Liver (tissue), 9 donors: Measurements from ENCODE around the gene DLGAP4. TPM values are rescaled to one million over a fixed set of nuclear protein-coding genes. Genes with fewer than 3 reads are reported as not detected.

Source experiments
- DNase-seq: peaks from one replicate; pipeline ENCODE4 v3.0.0-alpha.2; 2017; ENCODE audit warnings: low spot score
- H3K27ac ChIP-seq, 2 donors: one replicate each; pipeline ENCODE4 v1.7.0; 2013; ENCODE audit warnings: inconsistent platforms in 2 of 2, low read length in 2 of 2, control low read depth in 1 of 2, low read depth in 1 of 2, mild to moderate bottlenecking in 1 of 2
- H3K27me3 ChIP-seq, 4 donors: one replicate each; pipeline versions ENCODE4 v1.6.1 to v1.7.0; 2013; ENCODE audit warnings: low read length in 3 of 4, inconsistent platforms in 1 of 4, mild to moderate bottlenecking in 1 of 4, moderate library complexity in 1 of 4; ENCODE audit not compliant: control insufficient read depth in 4 of 4, insufficient read depth in 4 of 4
- H3K36me3 ChIP-seq, 4 donors: one replicate each; pipeline versions ENCODE4 v1.6.1 to v1.7.0; 2013; ENCODE audit warnings: low read length in 3 of 4, mild to moderate bottlenecking in 3 of 4, low read depth in 1 of 4, moderate library complexity in 1 of 4; ENCODE audit not compliant: control insufficient read depth in 4 of 4, insufficient read depth in 3 of 4
- H3K4me1 ChIP-seq, 4 donors: one replicate each; pipeline versions ENCODE4 v1.6.1 to v1.7.0; 2013; ENCODE audit warnings: low read length in 3 of 4, mild to moderate bottlenecking in 3 of 4, moderate library complexity in 1 of 4; ENCODE audit not compliant: control insufficient read depth in 4 of 4, insufficient read depth in 4 of 4
- H3K4me3 ChIP-seq, 3 donors: one replicate each; pipeline versions ENCODE4 v1.6.1 to v1.7.0; 2013; ENCODE audit warnings: low read length in 3 of 3, control low read depth in 1 of 3, low read depth in 1 of 3, mild to moderate bottlenecking in 1 of 3
- H3K9ac ChIP-seq, 2 donors: one replicate each; pipeline ENCODE4 v1.7.0; 2013; ENCODE audit warnings: low read length in 2 of 2, mild to moderate bottlenecking in 2 of 2, moderate library complexity in 2 of 2, control low read depth in 1 of 2, low read depth in 1 of 2
- H3K9me3 ChIP-seq, 4 donors: one replicate each; pipeline versions ENCODE4 v1.6.1 to v1.7.0; 2013; ENCODE audit warnings: low read length in 3 of 4; ENCODE audit not compliant: control insufficient read depth in 4 of 4
- FOXA1 ChIP-seq: IDR thresholded peaks from 2 replicates; pipeline ENCODE4 v1.6.1; 2016; ENCODE audit warnings: antibody characterized with exemption
- FOXA2 ChIP-seq: IDR thresholded peaks from 2 replicates; pipeline ENCODE4 v1.6.1; 2016; ENCODE audit warnings: antibody characterized with exemption
- GABPA ChIP-seq, 2 donors: IDR thresholded peaks in 1 of 2; conservative IDR thresholded peaks in 1 of 2; 2 replicates each; pipeline ENCODE4 v1.6.1; 2016; ENCODE audit warnings: antibody characterized with exemption in 2 of 2, mild to moderate bottlenecking in 1 of 2, moderate library complexity in 1 of 2
- HNF4A ChIP-seq, 2 donors: conservative IDR thresholded peaks; 2 replicates each; pipeline ENCODE4 v1.6.1; 2016; ENCODE audit warnings: antibody characterized with exemption in 2 of 2, mild to moderate bottlenecking in 2 of 2
- JUND ChIP-seq, 2 donors: IDR thresholded peaks; 2 replicates each; pipeline ENCODE4 v1.6.1; 2016; ENCODE audit warnings: antibody characterized with exemption in 2 of 2
- MAX ChIP-seq: IDR thresholded peaks from 2 replicates; pipeline ENCODE4 v1.6.1; 2016; ENCODE audit warnings: antibody characterized with exemption
- NR2F2 ChIP-seq: IDR thresholded peaks from 2 replicates; pipeline ENCODE4 v1.6.1; 2016; ENCODE audit warnings: antibody characterized with exemption
- RAD21 ChIP-seq, 2 donors: IDR thresholded peaks; 2 replicates each; pipeline ENCODE4 v1.6.1; 2016; ENCODE audit warnings: antibody characterized with exemption in 2 of 2, mild to moderate bottlenecking in 2 of 2
- SP1 ChIP-seq: IDR thresholded peaks from 2 replicates; pipeline ENCODE4 v1.6.1; 2018; ENCODE audit warnings: antibody characterized with exemption, mild to moderate bottlenecking
- TAF1 ChIP-seq: conservative IDR thresholded peaks from 2 replicates; pipeline ENCODE4 v1.6.1; 2016; ENCODE audit warnings: antibody characterized with exemption, mild to moderate bottlenecking
- ZBTB33 ChIP-seq: IDR thresholded peaks from 2 replicates; pipeline ENCODE4 v1.6.1; 2016; ENCODE audit warnings: antibody characterized with exemption
- WGBS: extraction: QIAGEN DNeasy Blood & Tissue Kit; methylation state at CpG from one replicate; pipeline ENCODE4 v1.1.7; 2013; 5-methylcytosine and 5-hydroxymethylcytosine counted together
- polyA plus RNA-seq, 2 donors: library from polyadenylated mRNA; stranded (reverse) in 1 of 2; unstranded in 1 of 2; fragments of 200-250 nt in 1 of 2; fragments of >200 nt in 1 of 2; fragmentation: Nextera tagmentation in 1 of 2; extraction: Ambion mirVana in 1 of 2; gene quantifications; one replicate each; pipeline versions ENCODE4 v1.2.1 to v1.2.3, GENCODE V29; 2013 to 2015
- total RNA-seq, 2 donors: library from RNA; depleted of rRNA; stranded (reverse); fragments of >200 nt; gene quantifications; one replicate each; pipeline ENCODE4 v1.2.3, GENCODE V29; 2014
- TF ChIP-seq, protein P1 (sequence below): fragments of 150-350 bp; IDR thresholded peaks from 2 replicates; pipeline ENCODE4 v1.5.1; 2017; ENCODE audit warnings: improper control_type of control experiment, low read depth, low read length; ENCODE audit not compliant: missing input control
- donor health status: healthy.
- donor health status: healthy.
- donor health status: healthy.
- donor health status: healthy.
- donor health status: healthy.

DLGAP4 gene
- total and polyA plus RNA-seq, 4 donors, result 2.9 to 18.7 (median 11.2) TPM

DNA sequence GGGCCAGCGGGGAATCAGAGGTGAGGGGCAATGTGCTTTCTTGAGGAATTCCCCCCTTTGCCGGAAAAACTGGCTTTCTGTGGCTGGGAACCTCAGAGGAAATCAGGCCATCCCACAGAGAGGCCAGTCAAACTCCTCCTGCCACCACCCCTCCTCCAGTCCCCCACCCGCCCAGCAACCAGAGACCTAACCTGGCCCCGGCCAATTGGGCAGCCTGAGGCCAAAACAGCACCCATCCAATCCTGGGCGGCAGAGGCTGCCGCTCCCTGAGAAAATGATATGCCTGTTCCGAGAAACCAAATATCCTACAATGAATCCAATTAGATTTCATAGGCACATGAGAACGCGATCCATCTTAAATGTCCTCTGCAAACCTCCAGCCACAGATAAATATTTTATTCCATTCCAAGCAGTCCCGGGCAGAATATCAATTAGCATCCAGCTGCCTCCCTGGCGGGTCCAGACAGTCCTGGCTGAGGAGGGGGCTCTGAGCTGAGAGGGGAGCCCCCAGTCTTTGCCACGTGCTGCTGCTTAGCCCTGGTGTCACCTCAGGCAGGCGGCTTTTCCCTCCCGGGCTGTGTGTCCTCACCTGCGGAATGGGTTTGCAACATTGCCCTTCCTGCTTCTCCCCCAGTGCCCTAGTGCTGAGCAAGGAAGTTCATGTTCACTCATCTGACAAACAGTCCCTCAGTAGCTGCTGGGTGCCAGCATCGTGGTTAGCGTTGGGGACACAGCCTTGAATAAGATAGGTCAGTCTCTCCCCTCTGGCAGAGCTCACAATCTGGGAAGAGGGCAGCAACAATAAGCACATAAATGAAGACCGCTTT, 95.0 kb downstream of the DLGAP4 start:
- Histone ChIP-seq H3K4me1 (no peaks in the 10 kb centered on the region), H3K9ac (no peak overlapping the region), H3K27me3 (peaks cover 0 to 3% (median 0%) of the 10 kb centered on the region in 4 donors), H3K4me3 (no peak overlapping the region), H3K27ac (no peak overlapping the region), H3K9me3 (peaks cover 0 to 3% (median 0%) of the 10 kb centered on the region in 4 donors), H3K36me3 (no peaks in the 10 kb centered on the region)
- DNase-seq, result no peak
- WGBS, result 52% methylated on average over 18 of the region's 18 CpGs
- no peak for TF ChIP-seq JUND (IDR thresholded peaks at IDR 0.05)

DNA sequence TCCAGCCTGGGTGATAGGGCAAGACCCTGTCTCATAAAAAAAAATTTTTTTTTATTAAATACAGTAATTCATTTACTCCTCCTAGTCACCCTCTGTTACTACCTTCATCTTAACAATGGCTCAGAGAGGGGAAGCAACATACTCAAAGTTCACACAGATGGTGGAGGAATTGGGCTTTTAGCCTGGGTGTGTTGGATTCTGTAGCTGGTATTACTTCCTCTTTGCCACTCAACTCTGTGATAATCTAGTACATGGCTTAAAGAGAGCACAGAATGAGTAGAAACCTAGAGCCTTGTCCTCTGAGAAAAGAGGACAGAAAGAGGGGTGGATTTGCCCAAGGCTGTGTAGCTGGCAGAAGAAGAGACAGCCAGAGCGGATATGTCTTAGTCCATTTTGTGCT, 96.6 kb downstream of the DLGAP4 start:
- Histone ChIP-seq H3K4me1 (no peaks in the 10 kb centered on the region), H3K27ac (no peak overlapping the region), H3K27me3 (peaks cover 0 to 3% (median 0%) of the 10 kb centered on the region in 4 donors), H3K9ac (no peak overlapping the region), H3K36me3 (no peaks in the 10 kb centered on the region), H3K9me3 (peaks cover 0 to 3% (median 0%) of the 10 kb centered on the region in 4 donors), H3K4me3 (no peak overlapping the region)
- no peak for DNase-seq
- 93% methylated on average over 1 of the region's 1 CpG for WGBS
- TF ChIP-seq, protein P1, sequence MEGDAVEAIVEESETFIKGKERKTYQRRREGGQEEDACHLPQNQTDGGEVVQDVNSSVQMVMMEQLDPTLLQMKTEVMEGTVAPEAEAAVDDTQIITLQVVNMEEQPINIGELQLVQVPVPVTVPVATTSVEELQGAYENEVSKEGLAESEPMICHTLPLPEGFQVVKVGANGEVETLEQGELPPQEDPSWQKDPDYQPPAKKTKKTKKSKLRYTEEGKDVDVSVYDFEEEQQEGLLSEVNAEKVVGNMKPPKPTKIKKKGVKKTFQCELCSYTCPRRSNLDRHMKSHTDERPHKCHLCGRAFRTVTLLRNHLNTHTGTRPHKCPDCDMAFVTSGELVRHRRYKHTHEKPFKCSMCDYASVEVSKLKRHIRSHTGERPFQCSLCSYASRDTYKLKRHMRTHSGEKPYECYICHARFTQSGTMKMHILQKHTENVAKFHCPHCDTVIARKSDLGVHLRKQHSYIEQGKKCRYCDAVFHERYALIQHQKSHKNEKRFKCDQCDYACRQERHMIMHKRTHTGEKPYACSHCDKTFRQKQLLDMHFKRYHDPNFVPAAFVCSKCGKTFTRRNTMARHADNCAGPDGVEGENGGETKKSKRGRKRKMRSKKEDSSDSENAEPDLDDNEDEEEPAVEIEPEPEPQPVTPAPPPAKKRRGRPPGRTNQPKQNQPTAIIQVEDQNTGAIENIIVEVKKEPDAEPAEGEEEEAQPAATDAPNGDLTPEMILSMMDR, result no peak
- TF ChIP-seq FOXA1 (no peak), MAX (no peak), GABPA (IDR thresholded peaks at IDR 0.05 in 1 of 2, conservative IDR thresholded peaks at IDR 0.05 in 1 of 2) (no peak), SP1 (no peak), HNF4A (conservative IDR thresholded peaks at IDR 0.05) (no peak), RAD21 (IDR thresholded peaks at IDR 0.05) (no peak), TAF1 (no peak), NR2F2 (no peak)

GRCh38 chr20:36404435-36404978, 98.4 kb downstream of the DLGAP4 start:
- no peak for DNase-seq
- no peaks in the 10 kb centered on the region for H3K36me3 ChIP-seq
- WGBS, result 84% methylated on average over 11 of the region's 11 CpGs
- H3K9me3 ChIP-seq, result peaks cover 0 to 3% (median 0%) of the 10 kb centered on the region in 4 donors
- no peak overlapping the region for H3K9ac ChIP-seq
- no peaks in the 10 kb centered on the region for H3K4me1 ChIP-seq
- peaks cover 0 to 3% (median 0%) of the 10 kb centered on the region in 4 donors for H3K27me3 ChIP-seq
- H3K27ac ChIP-seq, result no peak overlapping the region
- H3K4me3 ChIP-seq, result no peak overlapping the region
- TF ChIP-seq, protein P1, result no peak
- TF ChIP-seq NR2F2 (no peak), GABPA (IDR thresholded peaks at IDR 0.05 in 1 of 2, conservative IDR thresholded peaks at IDR 0.05 in 1 of 2) (no peak), ZBTB33 (no peak), FOXA2 (no peak), FOXA1 (no peak)
